GM23338 (cell line): ENCODE data around the gene ITPR3. TPM values are rescaled to one million over a fixed set of nuclear protein-coding genes. Genes with fewer than 3 reads are reported as not detected.
"Not testable (repeated sequence)": the region's sequence is repeated elsewhere in the genome, so short reads cannot be mapped to it uniquely, and the experiment has no call there.

Source experiments
- ATAC-seq: fragments of 200-7000 bp; cut with Tn5 transposase; 3 replicates; pipeline ENCODE4 v1.9.1; 2020
- DNase-seq: peaks from one replicate; pipeline ENCODE4 v3.0.0-alpha.2; 2015; ENCODE audit warnings: low spot score
- H2AFZ ChIP-seq: fragments of 200-600 bp; sonication (generic); 2 replicates; pipeline ENCODE4 v1.8.0; 2016; ENCODE audit warnings: antibody characterized with exemption, mild to moderate bottlenecking, moderate library complexity
- H3F3A ChIP-seq: fragments of 200-600 bp; sonication (generic); replicated peaks from 2 replicates; pipeline ENCODE4 v1.8.0; 2017; ENCODE audit warnings: antibody characterized with exemption, mixed run types, low read depth
- H3K27ac ChIP-seq: fragments of 200-600 bp; sonication (generic); 2 replicates; pipeline ENCODE4 v1.6.1; 2016; ENCODE audit warnings: low read depth
- H3K27me3 ChIP-seq: fragments of 200-600 bp; sonication (generic); 2 replicates; pipeline ENCODE4 v1.8.0; 2016; ENCODE audit warnings: mild to moderate bottlenecking, mixed run types, moderate library complexity; ENCODE audit not compliant: insufficient read depth
- H3K36me3 ChIP-seq: fragments of 200-600 bp; sonication (generic); 2 replicates; pipeline ENCODE4 v1.8.0; 2016; ENCODE audit warnings: mild to moderate bottlenecking; ENCODE audit not compliant: insufficient read depth
- H3K4me1 ChIP-seq: fragments of 200-600 bp; sonication (generic); 2 replicates; pipeline ENCODE4 v1.8.0; 2016; ENCODE audit warnings: mild to moderate bottlenecking, moderate library complexity; ENCODE audit not compliant: insufficient read depth
- H3K4me2 ChIP-seq: fragments of 200-600 bp; sonication (generic); 2 replicates; pipeline ENCODE4 v1.7.1; 2017; ENCODE audit warnings: mixed run types
- H3K4me3 ChIP-seq: fragments of 200-600 bp; sonication (generic); 2 replicates; pipeline ENCODE4 v1.6.1; 2016; ENCODE audit warnings: mixed run types
- H3K79me2 ChIP-seq: fragments of 200-600 bp; sonication (generic); replicated peaks from 2 replicates; pipeline ENCODE4 v1.8.0; 2017; ENCODE audit warnings: mild to moderate bottlenecking; ENCODE audit not compliant: insufficient read depth
- H3K9me2 ChIP-seq: fragments of 200-600 bp; sonication (generic); 2 replicates; pipeline ENCODE4 v1.8.0; 2017; ENCODE audit not compliant: insufficient read depth
- H4K20me1 ChIP-seq: fragments of 200-600 bp; sonication (generic); replicated peaks from 2 replicates; pipeline ENCODE4 v1.8.0; 2017; ENCODE audit warnings: mild to moderate bottlenecking; ENCODE audit not compliant: insufficient read depth
- H3K27ac Mint-ChIP-seq: 2 replicates; pipeline ENCODE4 v1.8.0; 2020; ENCODE audit warnings: inconsistent platforms, mild to moderate bottlenecking, moderate library complexity, mixed read lengths
- H3K27me3 Mint-ChIP-seq: 3 replicates; pipeline ENCODE4 v1.8.0; 2022; ENCODE audit warnings: low read depth, mild to moderate bottlenecking, moderate library complexity, mixed read lengths, inconsistent platforms; ENCODE audit not compliant: insufficient read depth, poor library complexity
- H3K36me3 Mint-ChIP-seq: 3 replicates; pipeline ENCODE4 v1.8.0; 2021; ENCODE audit warnings: low read depth, mild to moderate bottlenecking, inconsistent platforms, moderate library complexity, mixed read lengths
- H3K4me1 Mint-ChIP-seq: 3 replicates; pipeline ENCODE4 v1.8.0; 2020; ENCODE audit warnings: mild to moderate bottlenecking, inconsistent platforms, mixed read lengths
- H3K4me3 Mint-ChIP-seq: 3 replicates; pipeline ENCODE4 v1.8.0; 2021; ENCODE audit warnings: moderate library complexity, mild to moderate bottlenecking, inconsistent platforms, mixed read lengths
- H3K9me3 Mint-ChIP-seq: 3 replicates; pipeline ENCODE4 v1.8.0; 2020; ENCODE audit warnings: moderate library complexity, mild to moderate bottlenecking, inconsistent platforms, mixed read lengths
- CTCF ChIP-seq, 2 experiments: fragments of 200-600 bp in 1 of 2; sonication (generic) in 1 of 2; conservative IDR thresholded peaks; 2 replicates each; pipeline versions ENCODE4 v1.5.1 to v1.6.1; 2016 to 2017; ENCODE audit warnings: antibody characterized with exemption in 2 of 2, low read depth in 2 of 2, mild to moderate bottlenecking in 2 of 2, moderate library complexity in 1 of 2
- EZH2 ChIP-seq: fragments of 200-600 bp; sonication (generic); IDR thresholded peaks from one replicate; pipeline ENCODE4 v1.8.0; 2017; ENCODE audit warnings: antibody characterized with exemption, mild to moderate bottlenecking, low read depth; ENCODE audit not compliant: unreplicated experiment
- EZH2phosphoT487 ChIP-seq: fragments of 200-600 bp; sonication (generic); IDR thresholded peaks from one replicate; pipeline ENCODE4 v1.8.1; 2018; ENCODE audit warnings: antibody characterized with exemption; ENCODE audit not compliant: unreplicated experiment
- NANOG ChIP-seq: IDR thresholded peaks from 2 replicates; pipeline ENCODE4 v1.6.1; 2016; ENCODE audit warnings: antibody characterized with exemption, borderline replicate concordance
- POLR2AphosphoS5 ChIP-seq: IDR thresholded peaks from 2 replicates; pipeline ENCODE4 v1.6.1; 2016; ENCODE audit warnings: antibody characterized with exemption, low read depth
- STAT1 ChIP-seq: IDR thresholded peaks from one replicate; pipeline ENCODE4 v1.6.1; 2016; ENCODE audit warnings: antibody characterized with exemption; ENCODE audit not compliant: unreplicated experiment
- ZNF114 ChIP-seq: fragments of 250-450 bp; sonication (Bioruptor Pico); IDR thresholded peaks from 2 replicates; pipeline ENCODE4 v1.5.0; 2020; ENCODE audit warnings: mild to moderate bottlenecking, moderate library complexity
- polyA plus RNA-seq: library from polyadenylated mRNA; unstranded; fragments of >200 nt; fragmentation: Nextera tagmentation; extraction: Ambion mirVana; gene quantifications from 2 replicates; pipeline ENCODE4 v1.2.1, GENCODE V29; 2016
- total RNA-seq: library from RNA; depleted of rRNA; stranded (reverse); fragments of >200 nt; shearing (Covaris generic); gene quantifications from 2 replicates; pipeline ENCODE4 v1.2.3, GENCODE V29; 2014
- TF ChIP-seq, protein P1 (sequence below): IDR thresholded peaks from 2 replicates; pipeline ENCODE4 v1.6.1; 2016; ENCODE audit warnings: antibody characterized with exemption

The ITPR3 gene
- total and polyA plus RNA-seq, 2 experiments from 2014 or later: 7.3 to 31.9 TPM

- no peak overlapping the region for H3K4me3 ChIP-seq
- H3K27me3 Mint-ChIP-seq: peaks cover 10% of the 10 kb centered on the region
- no peak overlapping the region; the same call in 2 of the 3 replicates for H3K4me3 Mint-ChIP-seq
- peaks cover 41% of the 10 kb centered on the region for H3K4me1 Mint-ChIP-seq
- peaks cover 3% of the 10 kb centered on the region; the same call in 1 of the 2 replicates for H3K27me3 ChIP-seq
- no peak overlapping the region for H3K4me2 ChIP-seq
- TF ChIP-seq EZH2phosphoT487 (no peak), NANOG (no peak), POLR2AphosphoS5 (no peak), ZNF114 (CRISPR knock-in tag) (no peak), CTCF (conservative IDR thresholded peaks at IDR 0.05; ENCODE audit: low read depth in 2 of 2) (no peak)
- TF ChIP-seq, protein P1, sequence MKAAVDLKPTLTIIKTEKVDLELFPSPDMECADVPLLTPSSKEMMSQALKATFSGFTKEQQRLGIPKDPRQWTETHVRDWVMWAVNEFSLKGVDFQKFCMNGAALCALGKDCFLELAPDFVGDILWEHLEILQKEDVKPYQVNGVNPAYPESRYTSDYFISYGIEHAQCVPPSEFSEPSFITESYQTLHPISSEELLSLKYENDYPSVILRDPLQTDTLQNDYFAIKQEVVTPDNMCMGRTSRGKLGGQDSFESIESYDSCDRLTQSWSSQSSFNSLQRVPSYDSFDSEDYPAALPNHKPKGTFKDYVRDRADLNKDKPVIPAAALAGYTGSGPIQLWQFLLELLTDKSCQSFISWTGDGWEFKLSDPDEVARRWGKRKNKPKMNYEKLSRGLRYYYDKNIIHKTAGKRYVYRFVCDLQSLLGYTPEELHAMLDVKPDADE: no peak
- H3K27ac Mint-ChIP-seq: 0 out of 2 replicates have a peak overlapping the region, but pooled peaks have one; percentile 1
- peaks cover 25% of the 10 kb centered on the region; the same call in 1 of the 2 replicates for H3K79me2 ChIP-seq
- peaks cover 28% of the 10 kb centered on the region for H4K20me1 ChIP-seq
- no peak overlapping the region for H3K27ac ChIP-seq
- no peak overlapping the region for H2AFZ ChIP-seq
- no peaks in the 10 kb centered on the region for H3K9me3 Mint-ChIP-seq
- H3F3A ChIP-seq: 0 out of 2 replicates have a peak, but pooled peaks cover 3% of the 10 kb centered on the region
- no peaks in the 10 kb centered on the region for H3K9me2 ChIP-seq
- H3K36me3 ChIP-seq: 0 out of 2 replicates have a peak, but pooled peaks cover 5% of the 10 kb centered on the region
- peaks cover 4% of the 10 kb centered on the region; the same call in 2 of the 3 replicates for H3K36me3 Mint-ChIP-seq
- peaks cover 34% of the 10 kb centered on the region for H3K4me1 ChIP-seq
- DNase-seq (no peak), ATAC-seq (no peak)
Measured at GRCh38 chr6:33628401-33628964, 7.4 kb downstream of the ITPR3 start.

DNA sequence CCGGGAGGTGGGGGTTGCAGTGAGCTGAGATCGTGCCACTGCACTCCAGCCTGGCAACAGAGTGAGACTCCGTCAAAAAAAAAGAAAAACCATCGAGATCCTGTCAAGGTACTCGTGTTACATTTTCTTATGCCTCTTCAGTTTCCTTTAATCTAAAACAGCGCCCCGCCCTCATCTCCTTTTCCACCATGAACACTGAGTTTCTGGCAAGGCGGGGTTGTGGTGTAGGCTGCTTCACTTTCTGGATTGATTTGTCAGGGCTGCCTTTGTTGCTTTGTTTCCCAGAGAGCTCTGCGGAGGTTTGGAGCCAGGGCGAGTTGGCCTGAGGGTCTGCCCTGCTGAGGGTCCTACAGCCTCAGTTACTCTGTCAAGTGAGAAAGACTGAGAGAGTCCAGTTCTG lies 8.9 kb downstream of the ITPR3 start:
- Mint-ChIP-seq H3K27me3 (peaks cover 17% of the 10 kb centered on the region), H3K27ac (no peak overlapping the region), H3K9me3 (no peaks in the 10 kb centered on the region; the same call in 2 of the 3 replicates), H3K36me3 (no peaks in the 10 kb centered on the region; the same call in 1 of the 3 replicates), H3K4me3 (no peak overlapping the region), H3K4me1 (peaks cover 42% of the 10 kb centered on the region)
- Histone ChIP-seq H3K4me3 (no peak overlapping the region), H3K9me2 (no peaks in the 10 kb centered on the region), H3F3A (0 out of 2 replicates have a peak, but pooled peaks cover 3% of the 10 kb centered on the region), H3K27ac (no peak overlapping the region), H3K27me3 (peaks cover 9% of the 10 kb centered on the region; the same call in 1 of the 2 replicates), H3K79me2 (peaks cover 27% of the 10 kb centered on the region), H4K20me1 (peaks cover 28% of the 10 kb centered on the region), H3K4me1 (peaks cover 41% of the 10 kb centered on the region), H2AFZ (no peak overlapping the region), H3K36me3 (no peaks in the 10 kb centered on the region), H3K4me2 (no peak overlapping the region)
- no peak for TF ChIP-seq STAT1
- TF ChIP-seq ZNF114 (CRISPR knock-in tag): no peak
- TF ChIP-seq EZH2: no peak
- no peak for TF ChIP-seq CTCF (conservative IDR thresholded peaks at IDR 0.05; ENCODE audit: low read depth in 2 of 2)
- no peak for ATAC-seq
- no peak for DNase-seq

DNA sequence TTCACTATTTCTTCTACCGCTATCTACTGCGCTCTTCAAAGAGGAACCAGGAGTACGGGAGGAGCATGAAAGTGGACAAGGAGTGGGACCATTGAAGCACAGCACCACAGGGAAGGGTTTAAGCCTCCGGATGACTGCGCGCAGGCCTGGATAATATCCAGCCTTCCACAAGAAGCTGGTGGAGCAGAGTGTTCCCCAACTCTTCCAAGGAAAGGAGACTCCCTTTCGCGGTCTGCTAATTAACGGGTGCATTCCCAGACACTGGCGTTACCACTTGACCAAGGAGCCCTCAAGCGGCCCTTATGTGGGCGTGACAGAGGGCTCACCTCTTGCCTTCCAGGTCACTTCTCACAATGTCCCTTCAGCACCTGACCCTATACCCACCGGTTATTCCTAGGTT lies 10.4 kb downstream of the ITPR3 start:
- DNase-seq, H3K9me2 ChIP-seq, H3K4me3 Mint-ChIP-seq, H3K27me3 ChIP-seq, ATAC-seq, H3K27ac Mint-ChIP-seq, H3K4me3 ChIP-seq, H3K27ac ChIP-seq, H3F3A ChIP-seq, H3K36me3 Mint-ChIP-seq, H3K4me2 ChIP-seq, H3K9me3 Mint-ChIP-seq, H2AFZ ChIP-seq, H3K36me3 ChIP-seq: not testable (repeated sequence)
- Mint-ChIP-seq H3K27me3 (peaks cover 17% of the 10 kb centered on the region), H3K4me1 (peaks cover 53% of the 10 kb centered on the region)
- H4K20me1 ChIP-seq: peaks cover 33% of the 10 kb centered on the region
- peaks cover 33% of the 10 kb centered on the region for H3K79me2 ChIP-seq
- peaks cover 52% of the 10 kb centered on the region for H3K4me1 ChIP-seq
